HEK293 (cell line): ENCODE data around the gene ENO4.

Source experiments
- CTCF ChIA-PET: fragments of 350-600 bp; formaldehyde crosslinking; extraction: SDS; loops from one replicate; lab custom pipeline; 2021; ENCODE audit warnings: antibody characterized with exemption; lab: Yijun Ruan, JAX
- POLR2A ChIA-PET: fragments of 300-600 bp; formaldehyde crosslinking; extraction: SDS; loops from one replicate; lab custom pipeline; 2020; ENCODE audit warnings: antibody characterized with exemption, inconsistent platforms; lab: Yijun Ruan, JAX
- H3K27ac ChIP-seq: fragments of 200-500 bp; sonication (Bioruptor generic); 2 replicates; pipeline ENCODE4 v1.5.1; 2014; ENCODE audit warnings: low read depth, low read length, control low read depth, inconsistent platforms; ENCODE audit errors: extremely low read depth
- H3K36me3 ChIP-seq, 2 experiments: fragments of 200-500 bp in 1 of 2; sonication (Bioruptor generic) in 1 of 2; 1 replicate in 1 of 2; 2 replicates in 1 of 2; pipeline ENCODE4 v1.5.1; 2014 to 2017; ENCODE audit warnings: inconsistent platforms in 2 of 2, low read length in 2 of 2; ENCODE audit not compliant: control insufficient read depth in 2 of 2, insufficient read depth in 1 of 2
- H3K4me1 ChIP-seq: fragments of 200-500 bp; sonication (Bioruptor generic); 2 replicates; pipeline ENCODE4 v1.5.1; 2014; ENCODE audit warnings: mild to moderate bottlenecking, low read length, inconsistent platforms; ENCODE audit not compliant: control insufficient read depth, insufficient read depth
- H3K4me3 ChIP-seq: 2 replicates; pipeline ENCODE4 v1.5.1; 2011; ENCODE audit warnings: low read depth, mild to moderate bottlenecking, control low read depth, low read length, moderate library complexity
- H3K9me3 ChIP-seq: fragments of 200-500 bp; sonication (Bioruptor generic); 2 replicates; pipeline ENCODE4 v1.5.1; 2014; ENCODE audit warnings: low read depth, low read length, inconsistent platforms; ENCODE audit not compliant: control insufficient read depth, insufficient read depth
- GLIS2 ChIP-seq: fragments of 450-650 bp; formaldehyde crosslinking; IDR thresholded peaks from 2 replicates; pipeline ENCODE4 v1.5.1; 2016; ENCODE audit warnings: missing biosample characterization, missing genetic modification characterization
- HOXC10 ChIP-seq: sonication (generic); formaldehyde crosslinking; IDR thresholded peaks from 2 replicates; pipeline ENCODE4 v1.8.1; 2023; ENCODE audit warnings: mild to moderate bottlenecking, missing genetic modification reagents
- MYNN ChIP-seq: fragments of 450-650 bp; formaldehyde crosslinking; IDR thresholded peaks from 2 replicates; pipeline ENCODE4 v1.5.1; 2016; ENCODE audit warnings: missing biosample characterization, missing genetic modification characterization, borderline replicate concordance
- MZF1 ChIP-seq: fragments of 450-650 bp; formaldehyde crosslinking; IDR thresholded peaks from 2 replicates; pipeline ENCODE4 v1.5.1; 2017; ENCODE audit warnings: missing biosample characterization, missing genetic modification characterization, borderline replicate concordance
- ZFP3 ChIP-seq: fragments of 450-650 bp; formaldehyde crosslinking; IDR thresholded peaks from 2 replicates; pipeline ENCODE4 v1.5.1; 2016; ENCODE audit warnings: low read depth, missing biosample characterization, missing genetic modification characterization
- ZNF112 ChIP-seq: fragments of 450-650 bp; formaldehyde crosslinking; IDR thresholded peaks from 2 replicates; pipeline ENCODE4 v1.5.0; 2017; ENCODE audit warnings: missing biosample characterization, missing genetic modification characterization
- ZNF266 ChIP-seq: fragments of 450-650 bp; formaldehyde crosslinking; IDR thresholded peaks from 2 replicates; pipeline ENCODE4 v1.5.1; 2016; ENCODE audit warnings: missing biosample characterization, missing genetic modification characterization, low read depth
- ZNF341 ChIP-seq: fragments of 450-650 bp; formaldehyde crosslinking; IDR thresholded peaks from 2 replicates; pipeline ENCODE4; 2016; ENCODE audit warnings: low read depth, missing biosample characterization, missing genetic modification characterization
- ZNF747 ChIP-seq: fragments of 450-650 bp; formaldehyde crosslinking; IDR thresholded peaks from 2 replicates; pipeline ENCODE4 v1.5.1; 2016; ENCODE audit warnings: missing biosample characterization, missing genetic modification characterization
- ZSCAN23 ChIP-seq: fragments of 450-650 bp; formaldehyde crosslinking; IDR thresholded peaks from 2 replicates; pipeline ENCODE4 v1.5.1; 2016; ENCODE audit warnings: missing biosample characterization, missing genetic modification characterization
- TF ChIP-seq, protein P1 (sequence below): sonication (generic); formaldehyde crosslinking; IDR thresholded peaks from 2 replicates; pipeline ENCODE4 v1.8.1; 2022; ENCODE audit warnings: mild to moderate bottlenecking, moderate library complexity, missing genetic modification reagents
- TF ChIP-seq, protein P2 (sequence below): fragments of 450-650 bp; formaldehyde crosslinking; IDR thresholded peaks from 2 replicates; pipeline ENCODE4 v1.5.1; 2016; ENCODE audit warnings: missing biosample characterization, missing genetic modification characterization
- TF ChIP-seq, protein P3 (sequence below): fragments of 450-650 bp; formaldehyde crosslinking; IDR thresholded peaks from 2 replicates; pipeline ENCODE4 v1.5.1; 2016; ENCODE audit warnings: missing biosample characterization, missing genetic modification characterization
- TF ChIP-seq, protein P4 (sequence below): fragments of 450-650 bp; formaldehyde crosslinking; IDR thresholded peaks from 2 replicates; pipeline ENCODE4 v1.5.1; 2016; ENCODE audit warnings: missing biosample characterization, missing genetic modification characterization
- TF ChIP-seq, protein P5 (sequence below): fragments of 450-650 bp; formaldehyde crosslinking; IDR thresholded peaks from 2 replicates; pipeline ENCODE4 v1.5.1; 2016; ENCODE audit warnings: missing biosample characterization, missing genetic modification characterization, low read depth
- TF ChIP-seq, protein P6 (sequence below): fragments of 450-650 bp; formaldehyde crosslinking; IDR thresholded peaks from 2 replicates; pipeline ENCODE4 v1.5.1; 2016; ENCODE audit warnings: missing biosample characterization, missing genetic modification characterization
- TF ChIP-seq, protein P7 (sequence below): fragments of 450-650 bp; formaldehyde crosslinking; IDR thresholded peaks from 2 replicates; pipeline ENCODE4 v1.5.1; 2017; ENCODE audit warnings: missing biosample characterization, missing genetic modification characterization
- TF ChIP-seq, protein P8 (sequence below): fragments of 450-650 bp; IDR thresholded peaks from 2 replicates; pipeline ENCODE4 v1.5.1; 2018; ENCODE audit warnings: missing biosample characterization, missing genetic modification characterization
- TF ChIP-seq, protein P9 (sequence below): fragments of 450-650 bp; formaldehyde crosslinking; IDR thresholded peaks from 2 replicates; pipeline ENCODE4 v1.5.1; 2016; ENCODE audit warnings: missing biosample characterization, missing genetic modification characterization

Gene ENO4

DNA sequence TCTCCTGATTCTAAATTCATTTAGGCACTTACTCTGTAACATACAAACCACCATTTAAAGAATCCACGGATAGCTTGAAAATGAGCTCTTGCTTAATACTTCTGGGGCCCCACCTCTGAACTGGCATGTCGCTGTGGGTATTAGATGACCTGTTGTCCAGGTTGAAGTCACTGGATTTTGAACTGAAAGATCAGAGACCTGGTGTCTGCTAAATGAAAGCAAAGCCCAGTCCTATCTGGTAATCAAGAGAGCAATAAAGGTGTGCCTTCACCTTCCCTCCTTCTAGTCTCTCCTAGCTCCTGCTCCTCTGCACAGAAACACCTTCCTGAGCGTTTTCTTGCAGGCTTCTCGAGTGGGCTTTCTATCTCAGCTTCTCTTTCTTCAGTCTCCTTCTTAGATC is 4.4 kb downstream of the ENO4 start:
- H3K4me3 ChIP-seq = no peak overlapping the region
- ChIA-PET POLR2A (no interaction called here), CTCF (no interaction called here)
- no peaks in the 10 kb centered on the region for H3K4me1 ChIP-seq
- no peak overlapping the region for H3K27ac ChIP-seq
- H3K9me3 ChIP-seq = no peaks in the 10 kb centered on the region
- H3K36me3 ChIP-seq = no peaks in the 10 kb centered on the region
- TF ChIP-seq, protein P1, sequence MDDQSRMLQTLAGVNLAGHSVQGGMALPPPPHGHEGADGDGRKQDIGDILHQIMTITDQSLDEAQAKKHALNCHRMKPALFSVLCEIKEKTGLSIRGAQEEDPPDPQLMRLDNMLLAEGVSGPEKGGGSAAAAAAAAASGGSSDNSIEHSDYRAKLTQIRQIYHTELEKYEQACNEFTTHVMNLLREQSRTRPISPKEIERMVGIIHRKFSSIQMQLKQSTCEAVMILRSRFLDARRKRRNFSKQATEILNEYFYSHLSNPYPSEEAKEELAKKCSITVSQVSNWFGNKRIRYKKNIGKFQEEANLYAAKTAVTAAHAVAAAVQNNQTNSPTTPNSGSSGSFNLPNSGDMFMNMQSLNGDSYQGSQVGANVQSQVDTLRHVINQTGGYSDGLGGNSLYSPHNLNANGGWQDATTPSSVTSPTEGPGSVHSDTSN = no peak
- TF ChIP-seq ZFP3 (tag by site-specific recombination) = no peak
- TF ChIP-seq ZNF747 = no peak
- TF ChIP-seq ZNF341 = no peak
- no peak for TF ChIP-seq ZNF266 (tag by site-specific recombination)
- TF ChIP-seq HOXC10 = no peak
- TF ChIP-seq MZF1 (tag by site-specific recombination) = no peak
- TF ChIP-seq, protein P2, sequence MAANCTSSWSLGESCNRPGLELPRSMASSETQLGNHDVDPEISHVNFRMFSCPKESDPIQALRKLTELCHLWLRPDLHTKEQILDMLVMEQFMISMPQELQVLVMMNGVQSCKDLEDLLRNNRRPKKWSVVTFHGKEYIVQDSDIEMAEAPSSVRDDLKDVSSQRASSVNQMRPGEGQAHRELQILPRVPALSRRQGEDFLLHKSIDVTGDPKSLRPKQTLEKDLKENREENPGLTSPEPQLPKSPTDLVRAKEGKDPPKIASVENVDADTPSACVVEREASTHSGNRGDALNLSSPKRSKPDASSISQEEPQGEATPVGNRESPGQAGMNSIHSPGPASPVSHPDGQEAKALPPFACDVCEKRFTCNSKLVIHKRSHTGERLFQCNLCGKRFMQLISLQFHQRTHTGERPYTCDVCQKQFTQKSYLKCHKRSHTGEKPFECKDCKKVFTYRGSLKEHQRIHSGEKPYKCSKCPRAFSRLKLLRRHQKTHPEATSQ (tag by site-specific recombination) = no peak
- TF ChIP-seq, protein P3, sequence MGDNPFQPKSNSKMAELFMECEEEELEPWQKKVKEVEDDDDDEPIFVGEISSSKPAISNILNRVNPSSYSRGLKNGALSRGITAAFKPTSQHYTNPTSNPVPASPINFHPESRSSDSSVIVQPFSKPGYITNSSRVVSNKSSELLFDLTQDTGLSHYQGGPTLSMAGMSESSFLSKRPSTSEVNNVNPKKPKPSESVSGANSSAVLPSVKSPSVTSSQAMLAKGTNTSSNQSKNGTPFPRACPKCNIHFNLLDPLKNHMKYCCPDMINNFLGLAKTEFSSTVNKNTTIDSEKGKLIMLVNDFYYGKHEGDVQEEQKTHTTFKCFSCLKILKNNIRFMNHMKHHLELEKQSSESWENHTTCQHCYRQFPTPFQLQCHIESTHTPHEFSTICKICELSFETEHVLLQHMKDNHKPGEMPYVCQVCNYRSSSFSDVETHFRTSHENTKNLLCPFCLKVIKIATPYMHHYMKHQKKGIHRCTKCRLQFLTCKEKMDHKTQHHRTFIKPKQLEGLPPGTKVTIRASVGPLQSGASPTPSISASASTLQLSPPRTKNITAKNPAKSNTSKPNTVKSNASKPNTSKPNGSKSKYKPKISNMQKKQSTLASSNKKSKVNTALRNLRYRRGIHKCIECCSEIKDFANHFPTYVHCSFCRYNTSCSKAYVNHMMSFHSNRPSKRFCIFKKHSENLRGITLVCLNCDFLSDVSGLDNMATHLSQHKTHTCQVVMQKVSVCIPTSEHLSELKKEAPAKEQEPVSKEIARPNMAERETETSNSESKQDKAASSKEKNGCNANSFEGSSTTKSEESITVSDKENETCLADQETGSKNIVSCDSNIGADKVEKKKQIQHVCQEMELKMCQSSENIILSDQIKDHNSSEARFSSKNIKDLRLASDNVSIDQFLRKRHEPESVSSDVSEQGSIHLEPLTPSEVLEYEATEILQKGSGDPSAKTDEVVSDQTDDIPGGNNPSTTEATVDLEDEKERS (tag by site-specific recombination) = no peak
- TF ChIP-seq, protein P4, sequence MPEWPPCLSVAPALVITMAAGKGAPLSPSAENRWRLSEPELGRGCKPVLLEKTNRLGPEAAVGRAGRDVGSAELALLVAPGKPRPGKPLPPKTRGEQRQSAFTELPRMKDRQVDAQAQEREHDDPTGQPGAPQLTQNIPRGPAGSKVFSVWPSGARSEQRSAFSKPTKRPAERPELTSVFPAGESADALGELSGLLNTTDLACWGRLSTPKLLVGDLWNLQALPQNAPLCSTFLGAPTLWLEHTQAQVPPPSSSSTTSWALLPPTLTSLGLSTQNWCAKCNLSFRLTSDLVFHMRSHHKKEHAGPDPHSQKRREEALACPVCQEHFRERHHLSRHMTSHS (tag by site-specific recombination) = no peak
- TF ChIP-seq ZNF112 (tag by site-specific recombination) = no peak
- TF ChIP-seq GLIS2 (tag by site-specific recombination) = no peak
- TF ChIP-seq, protein P5, sequence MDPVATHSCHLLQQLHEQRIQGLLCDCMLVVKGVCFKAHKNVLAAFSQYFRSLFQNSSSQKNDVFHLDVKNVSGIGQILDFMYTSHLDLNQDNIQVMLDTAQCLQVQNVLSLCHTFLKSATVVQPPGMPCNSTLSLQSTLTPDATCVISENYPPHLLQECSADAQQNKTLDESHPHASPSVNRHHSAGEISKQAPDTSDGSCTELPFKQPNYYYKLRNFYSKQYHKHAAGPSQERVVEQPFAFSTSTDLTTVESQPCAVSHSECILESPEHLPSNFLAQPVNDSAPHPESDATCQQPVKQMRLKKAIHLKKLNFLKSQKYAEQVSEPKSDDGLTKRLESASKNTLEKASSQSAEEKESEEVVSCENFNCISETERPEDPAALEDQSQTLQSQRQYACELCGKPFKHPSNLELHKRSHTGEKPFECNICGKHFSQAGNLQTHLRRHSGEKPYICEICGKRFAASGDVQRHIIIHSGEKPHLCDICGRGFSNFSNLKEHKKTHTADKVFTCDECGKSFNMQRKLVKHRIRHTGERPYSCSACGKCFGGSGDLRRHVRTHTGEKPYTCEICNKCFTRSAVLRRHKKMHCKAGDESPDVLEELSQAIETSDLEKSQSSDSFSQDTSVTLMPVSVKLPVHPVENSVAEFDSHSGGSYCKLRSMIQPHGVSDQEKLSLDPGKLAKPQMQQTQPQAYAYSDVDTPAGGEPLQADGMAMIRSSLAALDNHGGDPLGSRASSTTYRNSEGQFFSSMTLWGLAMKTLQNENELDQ = no peak
- TF ChIP-seq, protein P6, sequence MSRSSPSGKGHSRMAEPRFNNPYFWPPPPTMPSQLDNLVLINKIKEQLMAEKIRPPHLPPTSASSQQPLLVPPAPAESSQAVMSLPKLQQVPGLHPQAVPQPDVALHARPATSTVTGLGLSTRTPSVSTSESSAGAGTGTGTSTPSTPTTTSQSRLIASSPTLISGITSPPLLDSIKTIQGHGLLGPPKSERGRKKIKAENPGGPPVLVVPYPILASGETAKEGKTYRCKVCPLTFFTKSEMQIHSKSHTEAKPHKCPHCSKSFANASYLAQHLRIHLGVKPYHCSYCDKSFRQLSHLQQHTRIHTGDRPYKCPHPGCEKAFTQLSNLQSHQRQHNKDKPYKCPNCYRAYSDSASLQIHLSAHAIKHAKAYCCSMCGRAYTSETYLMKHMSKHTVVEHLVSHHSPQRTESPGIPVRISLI (tag by site-specific recombination) = no peak
- TF ChIP-seq MYNN = no peak
- TF ChIP-seq, all 188 proteins: peak for 0

DNA sequence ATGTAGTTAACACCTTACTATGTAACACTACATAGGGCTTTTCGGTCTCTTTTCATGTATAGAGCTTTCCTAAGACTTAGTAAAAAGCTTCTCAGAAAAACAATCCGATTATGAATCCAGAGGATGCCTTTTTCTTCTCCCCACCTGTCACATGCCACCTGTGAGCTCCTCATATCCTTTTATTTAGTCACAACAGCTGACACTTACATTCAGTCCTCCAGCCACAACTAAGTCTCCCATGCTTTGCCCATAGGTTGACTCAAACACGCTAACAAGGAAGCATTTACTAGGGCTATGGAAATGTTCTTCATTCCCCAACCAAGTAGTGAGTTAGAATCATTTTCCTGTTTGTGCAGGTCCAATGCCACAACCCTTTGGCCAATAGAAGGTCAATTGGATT is 7.9 kb downstream of the ENO4 start:
- H3K4me1 ChIP-seq = no peaks in the 10 kb centered on the region
- H3K36me3 ChIP-seq = no peaks in the 10 kb centered on the region
- POLR2A ChIA-PET = no interaction called here
- no peaks in the 10 kb centered on the region for H3K9me3 ChIP-seq
- no peak overlapping the region for H3K27ac ChIP-seq
- H3K4me3 ChIP-seq = no peak overlapping the region
- CTCF ChIA-PET = interaction anchor here (0.7 to 1.8 kb wide), 2 partner anchors 101 to 309 kb away, joined by 3 read pairs; no protein-coding TSS in a partner anchor
- no peak for TF ChIP-seq ZFP3 (tag by site-specific recombination)
- TF ChIP-seq, protein P7, sequence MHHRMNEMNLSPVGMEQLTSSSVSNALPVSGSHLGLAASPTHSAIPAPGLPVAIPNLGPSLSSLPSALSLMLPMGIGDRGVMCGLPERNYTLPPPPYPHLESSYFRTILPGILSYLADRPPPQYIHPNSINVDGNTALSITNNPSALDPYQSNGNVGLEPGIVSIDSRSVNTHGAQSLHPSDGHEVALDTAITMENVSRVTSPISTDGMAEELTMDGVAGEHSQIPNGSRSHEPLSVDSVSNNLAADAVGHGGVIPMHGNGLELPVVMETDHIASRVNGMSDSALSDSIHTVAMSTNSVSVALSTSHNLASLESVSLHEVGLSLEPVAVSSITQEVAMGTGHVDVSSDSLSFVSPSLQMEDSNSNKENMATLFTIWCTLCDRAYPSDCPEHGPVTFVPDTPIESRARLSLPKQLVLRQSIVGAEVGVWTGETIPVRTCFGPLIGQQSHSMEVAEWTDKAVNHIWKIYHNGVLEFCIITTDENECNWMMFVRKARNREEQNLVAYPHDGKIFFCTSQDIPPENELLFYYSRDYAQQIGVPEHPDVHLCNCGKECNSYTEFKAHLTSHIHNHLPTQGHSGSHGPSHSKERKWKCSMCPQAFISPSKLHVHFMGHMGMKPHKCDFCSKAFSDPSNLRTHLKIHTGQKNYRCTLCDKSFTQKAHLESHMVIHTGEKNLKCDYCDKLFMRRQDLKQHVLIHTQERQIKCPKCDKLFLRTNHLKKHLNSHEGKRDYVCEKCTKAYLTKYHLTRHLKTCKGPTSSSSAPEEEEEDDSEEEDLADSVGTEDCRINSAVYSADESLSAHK (tag by site-specific recombination) = no peak
- TF ChIP-seq, protein P8, sequence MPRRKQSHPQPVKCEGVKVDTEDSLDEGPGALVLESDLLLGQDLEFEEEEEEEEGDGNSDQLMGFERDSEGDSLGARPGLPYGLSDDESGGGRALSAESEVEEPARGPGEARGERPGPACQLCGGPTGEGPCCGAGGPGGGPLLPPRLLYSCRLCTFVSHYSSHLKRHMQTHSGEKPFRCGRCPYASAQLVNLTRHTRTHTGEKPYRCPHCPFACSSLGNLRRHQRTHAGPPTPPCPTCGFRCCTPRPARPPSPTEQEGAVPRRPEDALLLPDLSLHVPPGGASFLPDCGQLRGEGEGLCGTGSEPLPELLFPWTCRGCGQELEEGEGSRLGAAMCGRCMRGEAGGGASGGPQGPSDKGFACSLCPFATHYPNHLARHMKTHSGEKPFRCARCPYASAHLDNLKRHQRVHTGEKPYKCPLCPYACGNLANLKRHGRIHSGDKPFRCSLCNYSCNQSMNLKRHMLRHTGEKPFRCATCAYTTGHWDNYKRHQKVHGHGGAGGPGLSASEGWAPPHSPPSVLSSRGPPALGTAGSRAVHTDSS (tag by site-specific recombination) = no peak
- no peak for TF ChIP-seq ZSCAN23
- TF ChIP-seq, protein P9, sequence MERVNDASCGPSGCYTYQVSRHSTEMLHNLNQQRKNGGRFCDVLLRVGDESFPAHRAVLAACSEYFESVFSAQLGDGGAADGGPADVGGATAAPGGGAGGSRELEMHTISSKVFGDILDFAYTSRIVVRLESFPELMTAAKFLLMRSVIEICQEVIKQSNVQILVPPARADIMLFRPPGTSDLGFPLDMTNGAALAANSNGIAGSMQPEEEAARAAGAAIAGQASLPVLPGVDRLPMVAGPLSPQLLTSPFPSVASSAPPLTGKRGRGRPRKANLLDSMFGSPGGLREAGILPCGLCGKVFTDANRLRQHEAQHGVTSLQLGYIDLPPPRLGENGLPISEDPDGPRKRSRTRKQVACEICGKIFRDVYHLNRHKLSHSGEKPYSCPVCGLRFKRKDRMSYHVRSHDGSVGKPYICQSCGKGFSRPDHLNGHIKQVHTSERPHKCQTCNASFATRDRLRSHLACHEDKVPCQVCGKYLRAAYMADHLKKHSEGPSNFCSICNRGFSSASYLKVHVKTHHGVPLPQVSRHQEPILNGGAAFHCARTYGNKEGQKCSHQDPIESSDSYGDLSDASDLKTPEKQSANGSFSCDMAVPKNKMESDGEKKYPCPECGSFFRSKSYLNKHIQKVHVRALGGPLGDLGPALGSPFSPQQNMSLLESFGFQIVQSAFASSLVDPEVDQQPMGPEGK (tag by site-specific recombination) = no peak
